NCI-H2081 (cell line): Measurements from ENCODE around the gene TWNK.

Source experiments
- DNase-seq, 2 experiments: peaks; one replicate each; lab custom pipeline; 2025; lab: John Stamatoyannopoulos, UW

Gene TWNK

DNA sequence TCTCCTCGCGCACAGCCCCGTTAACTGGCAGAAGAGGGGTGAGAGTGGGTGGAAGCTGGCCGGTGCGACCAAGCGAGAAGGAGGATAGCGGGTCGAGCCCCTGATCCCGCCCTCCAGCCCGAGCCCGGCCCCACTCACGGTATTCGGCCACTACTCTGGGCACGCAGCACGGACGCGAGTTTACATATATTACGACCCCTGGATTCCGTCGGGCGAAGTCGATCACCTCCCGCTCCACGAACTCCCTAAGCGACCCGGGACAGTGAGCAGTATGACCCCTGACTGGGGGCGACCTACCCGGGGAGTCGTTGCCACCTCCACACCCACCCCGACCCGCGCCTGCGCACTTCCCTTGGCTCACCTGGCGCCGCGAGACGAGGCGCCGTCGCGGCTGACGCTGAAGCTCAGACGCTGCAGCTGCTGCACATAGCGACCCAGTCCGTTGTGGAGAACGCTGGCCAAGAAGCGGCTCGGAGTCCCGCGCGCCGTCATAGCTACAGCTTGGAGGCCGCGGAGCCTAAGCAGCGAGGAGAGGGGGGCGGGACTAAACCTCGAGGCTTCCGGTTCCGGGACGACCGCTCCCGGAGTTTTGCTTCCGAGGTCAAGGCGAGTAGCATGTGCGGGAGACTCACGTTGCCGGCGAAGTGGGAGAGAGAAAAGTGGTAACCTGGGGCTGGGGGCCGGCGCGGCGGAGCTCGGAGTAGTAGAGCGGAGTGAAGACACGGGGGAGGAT is at the start of gene TWNK, which contains the start of gene MRPL43:
TSS of gene TWNK (plus strand) at position 592 of the 733 bp plus-strand sequence. CDS start 668 bp downstream, outside the sequence.
TSS of gene MRPL43 (minus strand) at position 546 of the 733 bp plus-strand sequence. CDS start at position 492, 54 bp downstream.
- DNase-seq = peak; percentile 54 to 67

DNA sequence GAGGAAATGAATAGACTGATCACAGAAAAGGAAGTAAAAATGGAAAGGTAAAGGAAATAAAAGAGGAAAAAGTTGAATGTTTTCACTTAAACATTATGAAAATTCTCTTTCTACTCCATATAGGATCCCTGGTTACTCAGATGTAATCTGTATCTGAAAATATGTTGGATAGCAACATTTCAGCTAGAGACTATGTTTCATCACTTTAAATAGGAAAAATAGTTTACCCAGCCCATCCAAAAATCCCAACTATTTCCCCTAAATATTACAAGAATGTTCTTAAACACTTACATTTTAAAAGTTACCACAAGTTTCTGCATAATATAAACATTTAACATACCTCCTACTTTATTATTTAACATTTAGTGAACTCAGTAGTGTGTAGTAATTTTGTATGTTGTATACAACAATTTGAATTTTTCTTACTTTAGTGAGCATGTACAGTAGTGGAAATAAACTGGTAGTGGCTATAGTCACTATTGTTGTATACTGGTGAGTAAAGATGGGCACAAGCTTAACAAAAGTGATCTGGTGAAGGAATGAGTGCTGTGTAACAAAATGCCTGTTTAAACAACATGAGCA is 47.5 kb upstream of the TWNK start:
- no peak for DNase-seq

DNA sequence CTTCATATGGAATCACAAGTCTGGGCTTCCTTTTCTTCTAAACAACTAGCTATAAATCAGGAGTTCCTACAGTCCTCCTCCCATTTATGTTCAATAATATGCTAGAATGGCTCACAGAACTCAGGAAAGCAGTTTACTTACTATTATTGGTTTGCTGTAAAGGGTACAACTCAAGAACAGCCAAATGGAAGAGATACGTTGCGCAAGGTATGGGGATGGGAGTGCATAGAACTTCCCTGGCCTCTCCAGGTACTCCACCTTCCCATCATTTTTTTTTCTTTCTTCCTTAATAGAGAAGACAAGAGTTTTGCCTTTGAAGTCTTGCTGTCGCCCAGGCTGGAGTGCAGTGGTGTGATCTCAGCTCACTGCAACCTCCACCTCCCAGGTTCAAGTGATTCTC is 45.1 kb upstream of the TWNK start:
- DNase-seq = no peak

DNA sequence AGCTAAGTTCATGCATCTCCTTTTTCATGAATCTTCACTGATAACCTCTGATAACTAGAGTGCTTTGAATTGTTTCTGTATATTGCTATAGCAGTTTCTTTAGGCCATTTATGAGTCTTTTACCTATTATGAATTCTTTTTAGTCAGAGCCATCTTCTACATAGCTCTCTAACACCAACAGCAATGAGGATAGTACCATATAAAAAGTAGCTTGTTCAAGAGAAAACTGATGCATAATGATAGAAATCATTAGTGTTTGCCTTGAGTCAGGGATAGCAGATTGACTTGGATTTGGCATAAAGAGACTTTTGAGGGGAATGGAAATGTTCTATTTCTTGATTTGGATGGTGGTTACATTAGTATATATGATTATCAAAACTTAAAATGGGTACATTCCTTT is 43.8 kb upstream of the TWNK start:
- DNase-seq = no peak

DNA sequence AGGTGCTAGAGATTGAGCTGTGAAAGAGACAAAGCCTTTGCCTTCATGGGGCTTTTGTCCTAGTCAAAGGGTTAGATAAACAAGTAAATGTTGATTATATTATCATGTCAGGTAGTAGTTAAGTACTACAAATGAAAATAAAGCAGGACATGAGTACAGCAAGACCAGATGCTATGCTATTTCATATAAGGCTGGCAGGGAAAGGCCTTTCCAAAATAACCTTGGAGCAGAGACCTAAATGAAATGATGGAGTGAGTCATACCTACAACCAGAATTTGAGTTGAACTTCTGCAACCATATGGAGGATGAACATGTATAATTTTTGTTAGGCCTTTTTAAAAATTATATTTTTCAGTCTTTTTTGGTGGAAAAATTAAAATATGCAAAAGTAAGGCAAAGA is 41.6 kb upstream of the TWNK start:
- DNase-seq = no peak

DNA sequence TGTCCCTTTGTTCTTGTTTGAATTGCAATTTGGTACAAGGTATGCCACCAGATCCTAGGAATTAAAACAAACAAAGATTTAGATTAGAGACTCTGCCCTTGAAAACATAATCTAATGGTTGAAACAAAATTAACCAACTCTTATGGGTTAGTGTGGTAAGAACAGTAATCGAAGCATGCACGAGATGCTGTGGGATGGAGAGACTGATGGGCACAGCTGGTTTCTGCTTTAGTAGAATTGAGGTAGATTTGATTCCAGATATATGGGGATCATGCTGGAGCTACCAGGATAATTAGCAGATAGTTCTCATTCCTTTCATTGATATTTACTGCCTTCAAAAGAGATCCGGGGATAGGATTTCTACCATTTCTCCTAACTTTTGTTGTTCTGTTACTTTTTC is 38.4 kb upstream of the TWNK start:
- no peak for DNase-seq

DNA sequence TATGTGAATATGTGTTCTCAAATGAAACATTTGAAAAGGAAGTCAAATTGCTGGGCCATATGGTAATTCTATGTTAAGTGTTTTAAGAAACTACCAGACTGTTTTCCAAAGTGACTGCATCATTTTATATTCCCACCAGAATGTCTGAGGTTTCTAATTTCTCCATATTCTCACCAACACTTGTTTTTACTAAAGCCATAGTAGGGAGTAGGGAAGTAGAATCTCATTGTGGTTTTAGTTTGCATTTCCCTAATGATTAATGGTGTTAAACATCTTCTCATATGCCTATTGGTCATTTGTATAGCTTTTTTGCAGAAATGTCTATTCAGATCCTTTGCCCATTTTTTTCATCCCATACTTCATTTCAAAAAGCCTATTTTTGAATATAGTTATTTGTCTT is 27.1 kb upstream of the TWNK start:
- no peak for DNase-seq

DNA sequence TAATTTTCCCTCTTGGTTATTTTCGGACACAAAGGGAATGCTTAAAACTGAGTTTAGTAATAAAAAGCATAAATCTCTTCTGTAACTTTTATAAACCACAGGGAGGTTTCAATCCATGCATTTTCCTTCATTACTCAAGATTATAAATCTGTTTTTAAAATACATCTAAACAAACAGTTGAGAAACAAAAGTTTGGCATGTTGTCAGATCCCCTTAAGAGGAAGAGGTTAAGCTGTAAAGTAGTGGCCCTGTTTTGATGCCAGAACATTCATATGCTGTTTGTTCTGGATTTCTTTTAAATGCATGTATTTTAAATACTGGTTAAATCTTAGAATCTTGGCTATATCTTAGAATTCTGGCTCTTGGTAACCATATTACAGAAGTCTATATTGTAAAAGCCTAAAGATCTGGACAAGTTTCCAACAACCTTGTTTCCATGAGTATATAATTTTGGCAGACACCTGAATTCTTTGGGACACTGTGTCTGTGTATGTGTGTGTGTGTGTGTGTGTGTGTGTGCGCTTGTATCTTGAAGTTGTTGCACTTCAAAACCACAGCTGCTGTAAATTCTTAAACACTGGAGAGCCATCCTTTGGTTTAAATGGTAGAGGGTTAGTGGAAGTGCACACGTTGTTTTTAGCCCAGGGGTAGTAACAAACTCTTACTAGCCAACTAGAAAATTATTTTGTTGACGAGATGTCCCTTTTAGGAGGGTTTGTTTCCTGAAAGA is 24.8 kb upstream of the TWNK start:
- DNase-seq = no peak

DNA sequence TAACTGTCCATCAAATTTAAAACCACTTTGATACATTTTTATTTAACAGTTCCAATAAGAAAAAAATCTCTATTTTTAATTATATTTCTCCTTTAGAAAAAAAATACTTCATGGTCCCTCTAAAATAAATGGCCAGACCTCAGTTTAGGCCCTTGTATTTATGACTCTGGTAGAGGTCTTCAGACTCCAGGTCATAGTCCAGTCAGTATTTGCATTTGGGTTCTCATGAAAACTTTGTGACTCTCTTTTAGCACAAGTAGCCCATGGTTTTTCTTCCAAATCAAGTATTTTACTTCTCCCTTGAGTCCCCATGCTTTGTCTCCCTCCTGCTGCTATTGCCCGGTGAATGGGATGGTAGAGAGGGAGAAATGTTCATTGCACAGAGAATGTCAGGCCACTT is 23.5 kb upstream of the TWNK start:
- no peak for DNase-seq

DNA sequence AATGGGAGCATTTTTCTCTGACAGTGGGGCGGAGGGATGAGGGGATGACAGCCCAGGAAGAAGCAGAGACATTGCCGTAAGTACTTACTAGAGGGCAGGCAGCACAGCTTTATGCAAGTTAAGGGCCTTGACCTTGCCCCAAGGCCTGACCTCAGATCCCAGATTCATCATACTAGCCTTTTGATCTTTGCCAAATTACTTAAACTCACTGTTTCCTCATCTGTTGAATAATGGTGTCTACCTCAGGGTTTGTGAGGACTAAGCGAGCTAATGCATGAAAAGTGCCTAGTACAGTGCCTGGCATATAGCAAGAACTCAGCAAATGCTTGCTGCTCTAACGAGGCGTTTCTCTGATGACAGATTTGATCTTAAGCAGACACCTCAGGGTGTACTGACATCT is 21.5 kb upstream of the TWNK start:
- DNase-seq = no peak

DNA sequence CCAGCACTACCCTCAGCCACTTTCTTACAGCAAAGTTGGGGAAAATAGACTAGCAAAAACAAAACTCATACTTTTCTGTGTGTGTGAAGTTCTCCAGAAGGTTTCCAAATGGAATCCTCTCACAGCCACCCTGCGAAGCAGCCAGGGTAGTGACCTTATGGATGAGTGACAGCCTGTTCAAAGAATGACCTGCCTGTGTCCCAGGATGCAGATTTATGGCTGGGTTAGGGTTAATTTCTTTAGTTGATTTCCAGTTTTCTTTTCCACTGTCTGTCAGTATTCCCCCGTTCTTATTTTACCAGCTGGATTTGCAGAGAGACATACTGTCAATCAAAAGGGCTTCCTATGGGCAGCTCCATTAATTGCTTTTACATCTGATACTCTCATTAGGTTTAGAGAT is 20.5 kb upstream of the TWNK start:
- DNase-seq = no peak

DNA sequence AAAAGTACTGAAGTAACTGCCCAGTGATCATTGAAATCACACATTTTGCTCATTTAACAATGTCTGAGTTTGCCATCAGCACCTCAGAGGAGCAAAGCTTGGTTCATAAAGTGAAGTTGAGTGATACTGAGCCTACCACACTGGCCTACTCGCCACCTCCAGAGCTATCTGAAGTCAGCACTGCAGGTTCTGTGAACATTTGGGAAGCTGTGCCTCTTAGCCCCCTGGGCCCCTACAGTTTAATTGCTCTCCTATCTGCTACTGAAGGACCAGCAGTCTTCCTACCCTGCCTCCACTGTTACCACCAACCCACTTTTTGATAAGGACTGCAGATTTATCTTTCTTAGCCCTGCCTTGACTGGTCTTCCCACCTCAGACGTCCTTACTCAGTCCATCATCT is 20.0 kb upstream of the TWNK start:
- no peak for DNase-seq

DNA sequence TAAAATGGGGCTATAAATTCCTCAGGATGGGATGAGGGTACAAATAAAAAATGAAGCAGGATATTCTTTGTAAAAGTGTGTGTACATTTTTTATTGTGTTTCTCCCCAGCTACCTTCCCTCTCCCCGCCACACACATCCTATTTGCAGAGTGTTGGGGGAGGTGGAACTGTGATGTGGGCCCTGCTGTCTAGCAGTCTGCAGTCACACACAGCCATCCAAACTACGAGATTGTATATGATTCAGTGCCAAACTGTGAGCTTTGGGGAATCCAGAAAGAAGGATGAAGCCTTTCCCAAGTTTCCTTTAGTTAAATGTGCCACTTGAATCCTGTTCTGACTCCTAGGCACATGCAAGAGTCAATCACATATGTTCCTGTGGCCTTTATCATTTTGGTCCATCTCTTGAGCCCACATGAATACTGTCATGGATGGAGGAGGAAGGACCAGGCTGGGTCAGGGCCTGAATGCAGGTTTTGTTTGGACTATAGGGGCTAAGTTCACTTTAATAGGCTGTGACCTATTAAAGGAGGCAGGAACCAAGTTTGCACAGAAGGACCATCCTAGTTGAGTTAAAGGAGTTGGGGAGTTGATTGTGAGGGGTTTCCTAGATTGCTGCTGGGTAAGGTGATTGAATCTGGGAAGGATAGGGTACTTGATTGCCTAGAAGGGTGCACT is 19.1 kb upstream of the TWNK start:
- no peak for DNase-seq

DNA sequence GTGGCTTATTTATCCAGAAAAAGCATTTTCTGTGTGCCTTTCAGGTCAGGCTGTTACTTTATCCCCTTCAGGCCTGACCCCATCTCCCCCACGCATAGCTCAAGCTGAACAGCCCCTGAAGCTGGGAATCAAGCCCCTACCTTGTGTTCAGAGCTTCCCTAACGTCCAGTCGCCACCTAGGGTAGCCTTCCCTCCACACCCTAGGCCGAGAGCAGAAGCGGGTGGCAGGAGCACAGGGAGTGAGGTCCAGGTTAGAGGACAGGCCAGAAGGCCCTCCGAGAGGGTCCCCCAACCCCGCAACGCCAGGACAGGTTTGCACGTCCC is 18.5 kb upstream of the TWNK start:
- no peak for DNase-seq

DNA sequence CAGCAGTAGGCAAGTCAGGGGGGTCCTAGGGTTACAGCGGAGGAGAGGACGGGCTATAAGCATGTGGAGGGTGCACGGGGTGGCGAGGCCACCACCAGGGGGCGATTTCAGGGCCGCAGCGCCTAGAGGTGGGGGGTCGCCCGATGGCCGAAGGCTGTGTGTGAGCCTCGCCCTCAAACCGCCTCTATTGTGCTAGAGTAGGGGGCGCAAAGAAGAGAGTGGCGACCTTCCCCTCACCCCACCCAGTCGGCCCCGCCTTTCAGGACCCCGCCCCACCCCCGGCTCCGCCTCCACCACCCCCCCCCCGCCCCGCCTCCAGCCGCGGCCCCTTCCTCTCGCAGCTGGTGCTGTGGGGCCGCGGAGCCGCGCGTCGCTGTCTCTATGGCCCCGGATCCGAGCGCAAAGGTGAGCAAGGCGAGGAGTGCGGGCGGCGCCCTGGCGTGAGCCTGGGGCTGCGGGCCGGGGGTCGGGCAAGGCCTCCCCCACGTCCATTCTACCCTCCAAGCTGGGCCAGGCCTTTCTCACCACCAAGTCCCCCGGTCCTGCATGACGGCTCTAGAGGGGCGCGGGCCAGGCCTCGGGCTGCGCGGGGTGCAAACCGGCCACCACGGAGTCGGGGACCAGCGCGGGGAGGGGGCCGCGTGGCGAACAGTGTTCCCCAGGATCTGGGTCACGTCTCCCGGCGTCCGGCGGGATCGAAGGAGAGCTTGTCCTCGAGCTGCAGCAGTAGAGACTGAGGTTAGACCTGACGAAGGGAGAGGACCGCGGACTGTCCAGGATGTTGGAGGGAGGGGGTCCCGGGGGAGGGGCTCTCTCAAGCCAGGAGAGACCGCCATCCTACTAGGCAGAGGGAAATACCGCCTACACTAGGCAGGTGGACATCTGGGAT is 17.9 kb upstream of the TWNK start, which contains the start of gene SEMA4G:
TSS of gene SEMA4G (plus strand) at position 318 of the 889 bp plus-strand sequence. CDS start 3,409 bp downstream, outside the sequence.
- peak in 1 of 2 experiments; percentile 19 for DNase-seq

DNA sequence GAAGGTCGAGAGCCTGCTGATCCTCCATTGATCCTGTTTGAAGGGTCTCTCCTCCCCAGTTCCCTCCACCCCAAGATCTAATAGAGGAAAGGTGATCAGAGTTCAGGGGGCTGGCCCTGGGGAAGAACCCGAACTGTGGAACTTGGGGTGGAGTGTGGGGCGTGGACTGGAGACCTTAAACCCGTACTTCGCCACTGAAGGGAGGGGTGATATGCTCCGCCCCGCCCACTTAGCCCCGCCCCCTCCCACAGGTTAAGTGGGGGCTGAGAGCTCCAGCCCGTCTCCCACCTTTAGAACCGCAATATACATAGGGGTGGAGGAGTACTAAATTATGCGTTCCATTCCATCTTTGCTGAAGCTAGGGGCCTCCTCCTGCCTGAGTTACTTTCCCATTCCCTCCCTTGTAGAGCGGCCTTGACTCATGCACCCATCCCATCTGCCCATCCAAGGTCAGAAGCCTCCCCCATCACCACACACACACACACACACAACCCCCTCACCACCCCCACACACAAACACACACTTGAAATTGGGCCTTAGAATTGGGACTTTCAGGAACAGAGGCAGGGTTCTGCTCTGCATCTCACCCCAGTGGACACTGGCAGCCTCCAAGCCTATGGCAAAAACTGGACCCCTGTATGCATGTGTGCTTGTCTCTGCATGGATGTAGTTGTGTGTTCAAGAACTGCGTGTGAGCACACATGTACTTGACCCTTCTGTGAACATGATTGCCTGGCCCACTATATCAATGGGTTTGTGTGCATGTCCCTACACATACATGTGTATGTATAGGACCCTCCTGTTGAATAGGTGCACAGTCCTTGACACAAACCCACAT is 17.0 kb upstream of the TWNK start:
- DNase-seq = no peak

DNA sequence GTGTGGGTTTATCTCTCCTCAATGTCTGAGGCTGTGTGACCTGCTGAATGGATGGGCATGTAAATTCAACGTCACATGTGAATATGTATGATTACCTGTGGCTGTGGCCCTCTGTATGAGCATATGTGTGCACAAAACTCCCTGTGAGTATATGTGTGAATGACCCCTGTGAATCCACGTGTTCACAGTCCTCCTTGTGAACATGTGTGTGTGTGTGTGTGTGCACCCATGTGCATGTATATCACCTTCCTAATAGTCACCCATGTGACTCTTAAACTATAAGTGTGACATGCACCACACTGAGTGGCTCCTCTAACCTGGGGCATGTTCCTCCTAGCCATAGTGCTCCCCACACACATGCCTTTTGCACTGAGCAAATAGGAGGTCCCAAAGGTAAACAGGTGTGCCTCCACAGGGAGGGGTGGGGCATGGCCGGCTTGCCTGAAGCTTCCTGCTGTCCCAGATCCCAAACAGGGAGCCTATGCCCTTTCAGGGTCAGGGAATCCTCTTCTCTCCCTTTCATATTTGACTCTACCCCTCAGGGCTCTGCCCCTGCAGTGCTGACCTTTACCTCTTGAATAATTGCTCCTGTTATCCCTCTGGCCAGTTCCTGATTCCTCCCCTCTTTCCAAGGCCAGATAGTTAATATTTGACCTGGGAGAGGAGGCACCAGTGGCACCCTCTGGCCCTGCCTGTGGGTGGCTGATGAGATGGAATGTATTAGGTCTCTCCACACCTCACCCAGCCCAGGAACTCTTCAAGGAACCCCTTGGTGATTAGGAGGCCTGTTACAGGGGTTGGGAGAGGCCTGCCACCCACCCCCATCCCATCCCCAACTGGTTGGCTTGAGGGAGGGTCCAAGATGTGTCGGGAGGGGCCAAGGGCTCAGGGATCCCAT is 16.2 kb upstream of the TWNK start:
- no peak for DNase-seq

DNA sequence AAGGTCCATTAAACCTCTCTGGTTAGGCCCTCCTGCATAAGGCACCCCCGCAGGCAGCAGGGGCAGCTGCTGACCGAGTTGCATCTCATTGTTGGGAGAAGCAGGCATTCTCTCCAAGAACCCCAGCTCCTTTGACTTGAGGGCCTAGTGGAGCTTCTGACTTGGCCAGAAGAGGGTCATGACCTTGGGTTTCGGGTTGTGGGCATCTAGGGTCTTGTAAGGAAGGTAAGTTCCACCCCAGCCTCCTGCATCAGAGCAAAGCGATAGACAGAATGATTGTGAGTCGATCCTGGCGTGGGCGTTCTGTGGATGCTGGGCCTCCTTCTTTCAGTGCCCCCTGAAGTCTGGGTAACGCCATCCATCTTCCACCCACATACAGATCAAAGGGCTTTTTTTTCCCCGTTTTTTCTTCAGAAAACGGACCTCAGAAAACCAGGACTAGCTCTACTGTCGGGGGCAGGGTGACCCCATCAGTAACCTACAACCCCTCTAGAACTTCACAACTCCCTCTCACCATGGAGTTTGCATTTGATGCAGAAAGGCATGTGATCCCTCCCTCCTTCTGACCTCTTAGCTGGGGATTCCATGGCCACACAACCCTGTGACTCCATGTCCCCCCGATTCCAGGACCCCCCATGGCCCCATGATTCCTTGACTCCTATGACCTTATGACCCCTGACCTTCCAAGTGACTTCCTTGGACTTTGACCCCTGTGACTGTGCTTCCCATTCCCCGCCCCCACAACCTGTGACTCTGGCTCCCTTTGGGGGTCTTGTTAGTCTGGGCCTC is 15.0 kb upstream of the TWNK start:
- no peak for DNase-seq
